Upper lobe of left lung (tissue), 4 donors: Measurements from ENCODE around the gene RELL1.

Source experiments
- CTCF ChIP-seq, 6 experiments: fragments of 450-650 bp in 4 of 6; fragments of 200-600 bp in 2 of 6; sonication (generic) in 2 of 6; IDR thresholded peaks; one replicate each; pipeline ENCODE4 v1.5.1; 2016 to 2019; ENCODE audit warnings: antibody characterized with exemption in 6 of 6
- EP300 ChIP-seq, 4 donors: sonication (generic); formaldehyde crosslinking; IDR thresholded peaks; one replicate each; pipeline ENCODE4 v1.5.1; 2017; ENCODE audit warnings: antibody characterized with exemption in 4 of 4, control low read depth in 2 of 4
- POLR2A ChIP-seq, 4 donors: fragments of 450-650 bp; IDR thresholded peaks; one replicate each; pipeline ENCODE4 v1.5.1; 2016 to 2017; ENCODE audit warnings: antibody characterized with exemption in 4 of 4, mild to moderate bottlenecking in 2 of 4
- POLR2AphosphoS5 ChIP-seq, 2 donors: sonication (generic); formaldehyde crosslinking; IDR thresholded peaks; one replicate each; pipeline ENCODE4 v1.5.1; 2017; ENCODE audit warnings: antibody characterized with exemption in 2 of 2

- no peak for TF ChIP-seq POLR2A (IDR thresholded peaks at IDR 0.05)
- TF ChIP-seq CTCF (IDR thresholded peaks at IDR 0.05) = no peak
- no peak for TF ChIP-seq EP300 (IDR thresholded peaks at IDR 0.05)
- no peak for TF ChIP-seq POLR2AphosphoS5 (IDR thresholded peaks at IDR 0.05)
These were observed 44.0 kb downstream of the RELL1 start for GRCh38 chr4:37641886-37642849.
